Activated naive CD4-positive, alpha-beta T cell treated with Interleukin-2 at 50 U/mL for 16 hours (primary cell): ENCODE data around the gene EIF2B2.

Experiments
- DNase-seq: peaks from one replicate; pipeline ENCODE4 v3.0.0-alpha.2; 2020

Gene EIF2B2

DNA sequence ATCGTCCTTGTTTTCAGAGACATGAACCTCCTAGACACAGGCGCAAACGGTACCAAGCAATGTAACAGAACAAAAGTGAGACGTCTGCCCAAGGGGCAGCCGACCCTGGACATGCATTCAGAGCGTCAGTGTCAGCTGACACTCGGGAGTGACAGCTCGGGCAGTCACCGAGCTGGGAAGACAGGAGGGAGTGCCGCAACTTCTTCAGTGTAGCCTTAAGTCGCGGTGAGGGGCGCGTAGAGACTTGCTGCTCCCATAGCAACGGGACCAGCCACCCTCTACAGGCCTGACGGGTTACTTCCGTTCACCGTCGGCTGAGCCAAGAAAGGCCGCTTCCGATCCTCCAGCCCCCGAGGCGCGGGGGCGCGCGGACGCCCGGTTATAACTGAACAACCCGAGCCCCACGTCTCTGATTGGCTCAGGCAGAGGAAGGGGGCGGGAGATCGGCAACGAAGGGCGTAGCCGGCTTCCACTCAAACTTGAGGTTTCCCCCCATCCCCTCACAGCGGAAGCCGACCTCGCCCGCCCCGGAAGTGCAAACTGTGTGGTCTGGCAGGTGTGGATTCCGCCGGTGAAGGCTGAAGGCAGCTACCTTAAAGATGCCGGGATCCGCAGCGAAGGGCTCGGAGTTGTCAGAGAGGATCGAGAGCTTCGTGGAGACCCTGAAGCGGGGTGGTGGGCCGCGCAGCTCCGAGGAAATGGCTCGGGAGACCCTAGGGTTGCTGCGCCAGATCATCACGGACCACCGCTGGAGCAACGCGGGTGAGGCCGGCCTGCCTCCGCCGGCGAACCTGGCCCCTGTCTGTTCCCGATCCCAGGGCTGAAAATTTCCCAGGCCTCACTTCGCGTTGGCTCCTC is at the start of gene EIF2B2:
TSS of gene EIF2B2 (plus strand) at position 530 of the 858 bp plus-strand sequence. CDS start at position 600, 70 bp downstream.
- DNase-seq: peak; percentile 100

- no peak for DNase-seq
These were observed 49.0 kb upstream of the EIF2B2 start for GRCh38 chr14:74953686-74954085.

- no peak for DNase-seq
These were observed 48.3 kb upstream of the EIF2B2 start for GRCh38 chr14:74954232-74954946.

DNA sequence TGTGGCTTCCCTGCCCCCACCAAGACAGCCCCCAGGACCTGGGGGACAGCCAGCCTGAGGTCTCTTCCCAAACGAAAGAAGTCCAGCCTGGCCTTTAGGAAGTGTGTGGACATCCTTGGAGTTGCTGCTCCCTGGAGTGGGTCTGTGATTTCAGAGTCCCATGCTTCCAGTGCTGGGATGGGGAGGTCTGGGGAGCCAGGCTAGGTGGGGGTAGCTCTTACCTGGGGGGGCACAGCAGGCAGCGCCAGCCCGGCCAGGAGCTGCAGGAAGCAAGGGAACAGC is 47.8 kb upstream of the EIF2B2 start:
- no peak for DNase-seq

DNA sequence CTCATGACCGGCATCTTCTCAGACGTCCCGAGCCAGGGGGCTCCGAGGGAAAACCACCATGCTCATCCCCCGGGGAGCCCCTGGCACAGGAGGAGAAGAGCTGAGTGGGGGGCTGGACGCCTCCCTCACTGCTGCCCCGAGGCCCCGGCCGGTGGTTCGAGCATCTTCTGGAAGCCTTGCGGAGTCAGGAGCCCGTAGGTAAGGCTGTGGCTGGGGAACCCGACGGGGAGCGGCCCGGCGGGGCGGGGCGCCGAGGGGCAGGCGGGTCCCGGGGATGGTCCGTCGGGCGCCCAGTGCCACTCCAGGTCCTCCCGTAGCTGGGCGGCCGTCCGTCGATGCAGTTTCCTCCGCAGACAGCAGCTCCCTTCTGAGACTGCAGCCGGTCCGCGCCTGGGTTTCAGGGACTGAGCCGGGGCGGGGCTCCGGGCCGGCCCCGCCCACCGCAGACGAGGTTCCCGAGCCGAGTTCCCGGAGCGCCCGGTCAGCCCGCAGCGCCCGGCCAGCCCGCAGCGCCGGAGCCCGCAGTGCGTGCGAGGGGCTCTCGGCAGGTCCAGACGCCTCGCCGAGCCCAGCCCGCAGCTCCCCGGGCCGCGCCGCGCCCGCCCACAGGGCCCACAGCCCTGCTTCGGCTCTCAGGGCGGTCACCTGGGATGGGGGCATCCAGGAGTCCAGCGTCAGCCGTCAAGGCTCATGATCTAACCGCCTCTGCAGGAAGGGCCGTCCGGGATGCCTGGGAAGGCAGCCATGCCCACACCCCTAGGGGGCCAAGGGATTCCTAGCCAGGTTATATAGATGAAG is 47.3 kb upstream of the EIF2B2 start, which contains the start of gene PGF:
TSS of gene PGF (minus strand) at position 369 of the 798 bp plus-strand sequence. CDS start at position 14, 355 bp downstream.
- peak; percentile 32 for DNase-seq

- DNase-seq: no peak
These were observed 46.8 kb upstream of the EIF2B2 start for GRCh38 chr14:74956027-74956279.

- no peak for DNase-seq
These were observed 46.2 kb upstream of the EIF2B2 start for GRCh38 chr14:74956280-74957072.

DNA sequence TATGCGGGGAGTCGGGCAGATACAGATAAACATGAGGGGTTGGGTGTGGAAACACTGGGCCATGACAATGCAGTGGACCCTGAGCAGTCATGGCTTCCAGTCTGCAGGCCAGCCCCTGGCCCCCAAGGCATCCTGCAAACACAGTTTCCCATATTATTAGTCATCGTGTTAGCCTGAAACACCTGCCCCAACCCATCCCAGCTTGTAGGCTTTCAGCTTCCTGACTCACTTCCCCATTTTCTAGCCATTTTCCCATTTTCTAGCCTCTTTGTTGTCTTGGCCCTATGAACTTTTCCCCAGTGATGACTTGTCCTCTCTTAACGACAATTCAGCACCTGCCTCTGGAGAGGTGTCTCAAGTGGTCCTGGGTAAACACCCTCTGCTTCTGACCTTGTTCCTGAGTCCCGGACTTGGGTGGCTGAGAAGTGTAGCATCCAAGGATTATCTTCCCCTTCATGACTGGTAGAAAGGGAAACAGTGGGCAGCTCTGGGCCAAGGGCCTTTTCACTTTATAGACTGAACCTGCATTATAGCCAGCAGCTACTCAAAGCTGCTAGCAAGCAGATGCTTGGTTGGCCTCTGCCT is 43.0 kb upstream of the EIF2B2 start:
- no peak for DNase-seq

DNA sequence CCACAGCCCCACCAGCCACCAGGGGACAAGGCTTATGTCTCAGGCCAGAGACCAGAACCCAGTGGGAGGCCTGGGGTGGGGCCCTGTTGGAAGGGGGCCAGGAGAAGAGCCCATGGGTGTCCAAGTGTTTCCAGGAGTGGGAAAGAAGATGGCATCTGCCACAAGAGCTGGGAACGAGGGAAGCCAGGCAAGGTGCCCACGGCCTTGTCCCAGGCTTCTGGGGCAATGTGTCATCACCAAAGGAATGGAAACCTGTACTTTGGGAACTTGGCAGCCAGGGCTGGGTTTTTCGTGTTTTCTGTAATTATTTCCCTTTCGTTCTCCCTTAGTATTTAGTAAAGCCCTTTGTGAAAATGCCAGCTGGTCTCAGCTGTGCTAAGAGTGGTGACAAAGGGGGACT is 42.0 kb upstream of the EIF2B2 start:
- DNase-seq: no peak

DNA sequence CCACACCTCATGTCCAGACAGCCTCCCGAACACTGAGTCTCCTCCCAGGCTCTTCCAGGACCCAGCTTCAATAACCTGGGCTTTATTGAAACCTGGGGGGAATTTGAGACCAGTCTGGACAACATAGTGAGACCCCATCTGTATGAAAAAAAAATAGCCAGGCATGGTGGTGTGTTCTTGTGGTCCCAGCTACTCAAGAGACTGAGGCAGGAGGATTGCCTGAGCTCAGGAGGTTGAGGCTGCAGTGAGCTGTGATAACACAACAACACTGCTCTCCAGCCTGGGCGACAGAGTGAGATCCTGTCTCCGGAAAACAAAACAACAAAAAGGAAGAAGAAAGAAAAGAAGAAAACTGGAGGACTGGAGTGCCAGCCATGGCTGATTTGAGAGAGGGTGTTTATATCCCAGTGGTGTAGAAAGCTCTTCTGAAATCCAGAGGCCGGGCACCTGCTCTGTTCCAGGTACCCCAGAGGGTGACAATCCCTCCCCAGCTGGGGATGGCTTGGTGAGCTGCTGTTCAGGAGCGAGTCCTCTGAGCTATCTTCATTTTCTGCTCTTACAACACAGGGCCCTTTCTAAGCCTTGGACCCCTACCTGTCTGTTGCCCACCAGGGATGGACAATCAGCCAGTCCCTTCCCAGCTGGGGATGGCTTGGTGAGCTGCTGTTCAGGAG is 41.3 kb upstream of the EIF2B2 start:
- DNase-seq: no peak

DNA sequence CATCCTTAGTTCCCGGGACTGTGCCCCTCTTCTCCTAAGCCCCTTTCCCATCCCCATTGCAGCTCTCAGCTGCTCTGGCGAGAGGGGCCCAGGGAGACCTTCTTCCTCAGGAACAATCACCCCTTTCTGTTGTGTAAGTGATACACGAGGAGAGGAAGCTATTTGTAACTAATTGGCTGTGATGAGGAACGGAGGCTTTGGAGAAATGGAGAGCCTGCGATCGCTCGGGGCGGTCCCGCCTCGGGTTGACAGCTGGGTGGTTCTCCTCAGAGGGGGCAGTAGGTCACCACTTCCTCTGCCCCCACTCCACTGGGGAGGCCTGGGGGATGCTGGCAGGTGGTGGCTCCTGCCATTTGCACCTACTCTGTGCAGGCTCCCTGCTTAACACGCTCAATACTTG is 40.7 kb upstream of the EIF2B2 start:
- no peak for DNase-seq

DNA sequence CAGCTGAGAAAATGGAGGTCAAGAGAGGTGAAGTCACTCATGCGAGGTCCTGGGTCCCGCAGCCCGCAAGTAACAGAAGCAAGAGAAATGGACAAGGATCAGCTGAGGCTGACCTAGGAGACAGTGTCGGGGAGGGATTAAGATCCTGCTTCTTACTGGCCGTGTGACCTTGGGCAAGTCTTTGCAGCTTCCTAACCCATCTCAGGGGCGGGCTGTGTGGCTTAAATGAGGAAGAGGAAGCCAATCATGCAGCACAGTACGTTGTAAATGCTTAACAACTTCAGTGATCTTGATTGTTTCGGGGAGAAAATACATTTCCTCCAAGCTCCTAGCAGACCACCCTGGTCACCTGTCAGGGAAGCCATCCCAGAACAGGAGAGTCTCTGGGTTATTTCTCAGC is 40.2 kb upstream of the EIF2B2 start:
- no peak for DNase-seq

- no peak for DNase-seq
These were observed 39.5 kb upstream of the EIF2B2 start for GRCh38 chr14:74963178-74963704.

- no peak for DNase-seq
These were observed 38.9 kb upstream of the EIF2B2 start for GRCh38 chr14:74963705-74964271.

DNA sequence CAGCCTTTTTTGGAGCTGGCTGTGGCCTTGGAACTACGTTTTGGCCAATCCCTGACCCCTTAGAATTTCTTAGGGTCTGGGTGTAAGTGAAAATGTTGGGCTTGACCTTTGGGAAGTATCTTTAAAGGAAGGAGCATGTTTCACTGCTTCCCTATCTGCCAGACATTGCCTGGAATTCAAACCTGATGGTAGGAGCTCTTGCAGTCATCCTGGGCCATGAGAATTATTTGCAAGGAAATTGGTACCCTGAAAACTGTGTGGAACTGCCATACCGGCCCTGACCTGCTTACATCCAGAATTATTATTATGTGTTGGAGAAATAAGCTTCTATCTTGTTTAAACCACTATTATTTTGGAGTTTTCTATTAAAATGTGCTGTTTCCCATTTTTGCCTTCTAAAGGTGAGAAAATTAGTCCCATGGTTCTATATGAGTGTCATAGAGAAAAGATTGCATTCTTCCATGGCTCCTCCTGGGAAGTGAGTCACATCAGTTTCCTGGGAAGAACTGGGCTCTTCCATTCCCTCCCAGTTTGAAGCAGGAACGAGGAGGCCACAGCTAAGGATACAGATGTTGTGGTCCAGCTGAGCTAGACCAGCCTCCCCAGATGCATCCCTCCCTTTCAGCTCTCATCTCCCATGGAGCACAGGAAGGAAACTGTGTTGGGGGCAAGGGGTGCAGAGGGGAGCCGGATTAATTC is 37.8 kb upstream of the EIF2B2 start:
- DNase-seq: no peak

DNA sequence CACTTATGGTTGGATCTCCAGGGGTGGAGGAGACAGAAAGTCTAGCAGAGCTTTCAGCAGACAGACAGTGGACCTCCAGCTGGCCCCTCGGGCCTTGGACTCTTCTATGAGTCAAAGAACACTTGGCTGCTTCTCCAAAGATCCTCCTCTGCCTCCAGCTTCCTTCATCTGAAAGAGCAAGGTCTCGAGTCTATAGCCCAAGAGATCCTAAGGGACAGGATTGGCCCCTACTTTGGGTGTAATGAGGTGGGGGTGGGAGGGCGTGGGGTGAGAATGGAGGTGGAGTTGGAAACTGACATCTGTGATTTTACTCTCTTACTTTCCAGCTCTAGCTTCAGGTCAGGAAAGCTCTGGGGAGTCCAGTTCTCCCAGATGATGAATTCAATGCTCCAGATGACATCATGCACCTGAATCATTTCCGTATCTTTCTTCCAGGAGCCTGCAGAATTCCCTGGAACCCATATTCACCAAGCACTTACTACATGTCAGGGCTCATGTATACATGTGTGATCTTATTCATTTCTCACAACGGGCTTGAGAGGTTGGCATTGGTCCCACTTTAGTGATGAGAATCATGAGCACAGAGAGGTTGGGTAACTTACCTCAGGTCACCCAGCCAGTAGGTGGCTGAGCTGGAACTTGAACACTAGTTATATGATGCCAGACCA is 37.1 kb upstream of the EIF2B2 start:
- DNase-seq: no peak

DNA sequence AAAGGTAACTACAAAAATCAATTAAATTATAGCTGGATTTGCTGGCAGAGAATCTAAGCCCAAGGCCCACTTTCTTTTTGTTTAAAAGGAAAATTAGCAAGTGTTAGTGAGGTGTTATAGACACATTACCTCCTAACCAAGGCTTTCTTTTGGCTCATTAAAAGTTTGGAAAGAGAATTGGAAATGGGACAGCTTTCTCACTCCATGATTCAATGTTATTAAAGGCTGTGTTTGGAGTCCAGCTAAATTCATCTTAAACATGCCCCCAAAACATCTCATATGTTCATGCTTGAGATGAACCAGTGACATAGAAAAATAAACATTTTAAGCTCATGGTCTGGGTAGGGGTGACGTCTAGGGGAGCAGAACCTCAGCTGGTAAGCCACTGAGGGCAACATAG is 33.9 kb upstream of the EIF2B2 start:
- DNase-seq: no peak

DNA sequence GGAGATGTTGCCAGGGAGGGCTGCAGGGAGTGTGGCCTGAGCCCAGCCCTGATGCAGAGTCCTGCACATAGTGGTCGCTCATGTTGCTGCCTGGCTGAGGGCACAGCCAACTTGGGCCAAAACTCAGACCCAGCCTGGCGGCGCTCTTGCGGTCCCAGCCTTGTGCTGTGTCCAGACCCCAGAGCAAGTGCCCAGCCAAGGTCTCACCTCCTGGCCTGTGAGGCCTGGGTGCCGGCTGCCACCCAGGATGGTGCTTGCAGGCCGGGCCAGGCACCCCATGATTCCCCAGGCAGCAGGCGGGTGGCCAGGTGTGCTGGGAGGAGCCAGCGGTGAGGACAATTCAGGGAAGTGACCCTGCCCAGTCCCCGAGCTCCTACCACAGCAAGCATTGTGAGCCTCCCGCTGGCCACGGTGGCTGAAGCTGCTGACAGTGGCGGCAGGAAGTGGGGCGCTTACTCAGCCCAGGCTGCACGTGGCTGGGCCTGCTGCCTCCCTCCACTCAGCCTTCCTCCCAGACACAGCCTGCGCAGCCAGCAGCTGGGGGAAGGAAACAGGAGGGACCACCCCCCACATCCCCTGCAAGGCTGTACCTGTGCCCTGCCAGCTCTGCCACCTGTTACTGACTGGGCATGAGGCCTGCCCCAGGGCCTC is 29.6 kb upstream of the EIF2B2 start:
- DNase-seq: no peak

- no peak for DNase-seq
These were observed 28.8 kb upstream of the EIF2B2 start for GRCh38 chr14:74973905-74974363.
